Activated T-cell treated with anti-CD3 and anti-CD28 coated beads, Interleukin-2, amount 50 U/mL, for 48 hours (primary cell): ENCODE measurements around the gene TNIK.

Experiments
- DNase-seq, 2 experiments: peaks; one replicate each; pipeline ENCODE4 v3.0.0-alpha.2; 2020

The TNIK gene

DNA sequence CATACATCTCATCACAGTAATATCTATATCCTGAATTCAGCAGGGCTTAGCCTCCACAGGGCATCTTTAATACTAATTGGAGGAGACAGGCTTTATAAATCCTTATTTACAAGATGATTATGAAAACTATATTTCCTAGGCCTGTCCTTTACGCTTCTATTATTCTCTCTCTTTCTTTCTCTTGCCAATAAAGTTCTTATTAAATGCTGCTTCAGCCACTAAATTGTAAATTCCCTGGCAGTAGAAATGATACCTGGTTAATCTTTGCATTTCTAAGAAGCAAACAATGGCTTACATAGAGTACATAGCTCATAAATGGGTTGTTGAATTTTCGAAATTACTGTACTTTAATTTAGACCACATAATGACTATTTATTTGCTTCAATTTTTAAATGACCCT, 43.5 kb downstream of the TNIK start:
- DNase-seq: no peak

GRCh38 chr3:171416061-171416460, 44.1 kb downstream of the TNIK start:
- DNase-seq: no peak

GRCh38 chr3:171415070-171415469, 45.1 kb downstream of the TNIK start:
- DNase-seq: no peak

DNA sequence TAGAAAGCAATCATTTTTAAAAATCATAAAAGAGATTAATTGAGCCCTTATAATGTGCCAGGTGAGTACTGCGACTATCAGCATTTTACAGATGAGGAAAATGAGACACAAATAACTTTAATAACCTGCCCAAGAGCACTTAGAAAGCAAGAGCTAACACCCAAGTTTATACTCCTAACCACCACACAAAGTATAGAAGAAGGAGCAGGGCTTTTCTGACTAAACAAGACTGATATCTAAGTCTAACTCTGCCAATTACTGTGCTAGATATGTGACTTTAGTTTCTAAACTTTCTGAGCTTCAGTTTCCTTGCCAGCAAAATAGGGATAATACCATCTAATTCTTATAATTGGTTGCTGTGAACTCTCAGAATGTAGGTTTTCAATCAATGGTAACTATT, 47.7 kb downstream of the TNIK start:
- DNase-seq: no peak

DNA sequence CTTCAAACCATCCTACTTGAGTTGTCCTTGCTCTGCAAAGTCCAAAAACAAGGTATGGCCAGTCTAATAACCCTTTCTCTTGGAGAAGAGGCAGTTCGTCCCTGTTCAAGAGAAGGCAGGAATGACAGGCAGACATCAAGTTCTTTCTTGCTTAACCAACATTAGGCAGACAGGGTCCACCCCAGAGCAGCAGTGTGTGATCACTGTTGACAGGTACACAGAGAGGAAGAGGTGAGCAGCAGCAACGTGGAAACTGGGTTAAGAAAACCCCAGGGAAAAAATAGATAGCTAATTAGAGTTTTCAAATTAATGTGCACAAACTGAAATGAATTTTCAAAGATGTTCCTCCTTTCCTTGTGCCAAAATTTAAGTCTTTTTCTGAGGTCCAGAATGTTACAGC, 48.2 kb downstream of the TNIK start:
- DNase-seq: no peak

- DNase-seq: no peak
Observed at GRCh38 chr3:171410186-171410585, 50.0 kb downstream of the TNIK start.

DNA sequence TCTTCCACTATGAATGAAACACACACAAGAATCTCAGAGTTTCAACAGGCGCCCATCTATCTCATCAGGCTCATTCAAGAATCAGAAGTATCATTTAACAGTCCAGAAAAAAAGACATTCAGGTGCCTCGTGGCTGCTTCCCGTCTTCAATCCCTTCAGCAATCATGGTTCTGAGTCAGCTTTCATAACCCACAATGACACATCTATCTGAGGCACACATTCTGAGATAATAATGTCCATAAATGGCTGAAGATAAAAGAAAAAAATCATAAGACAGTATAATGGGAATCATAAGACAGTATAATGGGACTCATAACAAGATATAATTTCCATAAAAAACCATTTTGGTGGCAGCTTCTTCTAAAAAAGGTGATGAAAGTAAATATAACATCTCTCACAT, 52.4 kb downstream of the TNIK start:
- no peak for DNase-seq

DNA sequence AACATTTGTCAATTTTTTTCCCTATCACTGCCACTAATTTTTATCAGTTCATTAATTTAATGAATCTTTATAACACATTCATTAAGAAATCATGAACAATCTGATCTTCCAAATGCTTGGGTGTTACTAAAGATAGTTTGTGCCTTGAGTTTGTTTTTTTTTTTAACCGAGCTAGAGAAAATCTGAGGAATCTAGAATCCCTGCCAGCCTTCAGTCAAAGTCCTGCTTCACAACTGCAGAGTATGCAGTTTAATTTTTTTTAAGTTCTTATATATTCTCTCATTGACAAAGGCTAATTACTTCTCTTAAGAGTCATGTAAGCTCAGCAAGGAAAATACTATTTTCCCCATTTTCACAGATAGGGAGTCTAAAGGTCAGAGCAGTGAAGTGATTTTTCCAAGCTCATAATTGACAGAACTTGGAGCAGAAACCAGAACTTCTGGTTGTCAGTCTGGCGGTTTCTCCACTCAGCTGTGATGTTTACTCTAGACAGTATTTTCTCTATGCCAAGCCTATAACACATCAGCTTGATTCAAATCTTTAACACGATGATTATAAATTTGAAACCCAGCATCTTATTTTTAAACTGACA, 55.7 kb downstream of the TNIK start:
- no peak for DNase-seq

DNA sequence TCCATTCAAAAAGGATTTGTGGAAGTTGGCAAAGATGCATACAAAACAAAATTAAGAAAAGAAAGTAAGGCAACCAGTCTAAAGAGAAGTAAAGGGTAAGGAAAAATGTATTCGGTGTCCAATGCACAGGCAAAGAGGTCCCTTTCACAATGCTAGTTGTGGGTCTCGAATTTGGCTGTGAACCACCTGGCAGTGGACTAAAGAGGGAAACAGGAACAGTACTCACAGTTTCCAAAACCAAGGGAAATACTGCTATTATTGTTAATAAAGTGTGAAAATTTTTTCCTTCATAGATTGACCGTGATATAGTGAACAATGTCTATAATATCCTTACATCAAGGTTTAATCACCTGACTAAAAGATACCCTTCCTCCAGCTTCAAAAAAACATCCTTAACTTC, 57.9 kb downstream of the TNIK start:
- DNase-seq: no peak

DNA sequence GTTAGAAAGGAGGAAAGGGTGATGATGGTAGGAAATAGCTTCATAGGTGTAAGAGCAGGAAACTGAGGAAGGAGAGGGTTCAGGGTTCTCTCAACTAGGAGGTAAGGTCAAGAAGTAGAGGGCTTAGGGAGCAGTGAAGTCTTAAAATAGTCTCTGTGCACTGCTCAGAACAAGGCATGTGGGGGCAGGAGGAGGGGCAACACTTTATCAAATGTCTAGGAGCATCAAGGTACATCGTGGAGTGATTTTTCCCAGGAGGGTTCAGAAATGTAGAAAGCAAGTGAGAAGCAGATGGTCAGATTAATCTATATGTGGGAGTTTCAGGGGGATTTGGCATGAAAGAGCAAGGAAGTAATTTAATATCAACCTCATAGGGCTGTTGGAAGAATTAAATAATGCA, 58.8 kb downstream of the TNIK start:
- no peak for DNase-seq

DNA sequence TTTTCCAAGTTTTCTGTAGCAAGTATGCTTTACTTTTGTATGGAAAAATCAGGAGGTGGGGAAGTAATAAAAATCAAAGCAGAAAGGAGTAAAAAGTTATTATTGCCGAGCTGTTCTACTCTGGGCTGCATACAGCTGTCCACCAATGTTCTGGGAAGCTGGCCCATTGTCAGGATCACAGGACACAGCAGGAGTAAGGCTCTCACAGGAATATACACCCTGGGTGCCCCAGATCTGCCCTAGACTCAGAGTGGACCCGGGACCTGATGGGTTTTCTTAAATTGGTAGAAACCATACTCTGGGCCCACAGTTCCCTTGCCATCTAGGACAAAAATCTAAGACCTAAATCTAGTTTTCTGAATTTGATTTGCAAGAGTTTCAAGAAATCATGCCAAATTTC, 60.4 kb downstream of the TNIK start:
- DNase-seq: no peak

GRCh38 chr3:171398343-171398742, 61.9 kb downstream of the TNIK start:
- DNase-seq: no peak

- DNase-seq: no peak
Observed at GRCh38 chr3:171397089-171397488, 63.1 kb downstream of the TNIK start.

DNA sequence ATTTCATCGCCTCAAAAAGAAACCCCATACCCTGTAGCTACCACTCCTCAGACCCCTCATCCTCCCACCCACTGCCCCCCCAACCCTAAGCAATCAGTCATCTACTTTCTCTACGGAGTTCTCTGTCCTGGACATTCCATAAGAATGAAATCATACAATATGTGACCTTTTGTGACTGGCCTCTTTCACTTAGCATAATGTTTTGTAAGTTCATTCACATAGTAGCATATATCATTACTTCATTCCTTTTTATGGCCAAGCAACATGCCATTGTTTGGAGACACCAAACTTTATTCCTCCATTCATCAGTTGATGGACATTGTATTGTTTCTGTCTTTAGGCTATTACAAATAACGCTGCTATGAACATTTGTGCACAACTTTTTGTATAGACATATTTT, 64.2 kb downstream of the TNIK start:
- DNase-seq: no peak

- no peak for DNase-seq
Observed at GRCh38 chr3:171393032-171393744, 67.0 kb downstream of the TNIK start.

- no peak for DNase-seq
Observed at GRCh38 chr3:171391432-171391831, 68.8 kb downstream of the TNIK start.

- no peak for DNase-seq
Observed at GRCh38 chr3:171390051-171390941, 69.9 kb downstream of the TNIK start.

DNA sequence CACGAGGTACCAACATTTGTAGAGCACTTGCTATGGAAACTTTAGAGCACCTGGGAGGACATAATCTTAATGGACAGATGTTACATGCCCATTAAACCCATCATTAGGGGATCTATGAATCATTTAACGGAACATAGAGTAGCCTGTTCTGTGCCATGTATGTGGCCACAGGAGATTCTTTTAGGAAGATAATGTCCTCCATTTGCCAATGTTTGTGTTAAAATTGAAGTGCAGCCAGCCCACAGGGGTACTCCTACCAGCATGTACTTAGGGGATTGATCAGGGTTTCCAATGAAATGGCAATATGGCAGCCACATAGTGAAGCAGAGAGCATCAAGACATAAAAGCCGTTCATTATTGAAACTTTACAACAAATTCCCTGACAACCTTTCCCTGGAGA, 70.7 kb downstream of the TNIK start:
- DNase-seq: no peak

- no peak for DNase-seq
Observed at GRCh38 chr3:171388527-171388926, 71.7 kb downstream of the TNIK start.

DNA sequence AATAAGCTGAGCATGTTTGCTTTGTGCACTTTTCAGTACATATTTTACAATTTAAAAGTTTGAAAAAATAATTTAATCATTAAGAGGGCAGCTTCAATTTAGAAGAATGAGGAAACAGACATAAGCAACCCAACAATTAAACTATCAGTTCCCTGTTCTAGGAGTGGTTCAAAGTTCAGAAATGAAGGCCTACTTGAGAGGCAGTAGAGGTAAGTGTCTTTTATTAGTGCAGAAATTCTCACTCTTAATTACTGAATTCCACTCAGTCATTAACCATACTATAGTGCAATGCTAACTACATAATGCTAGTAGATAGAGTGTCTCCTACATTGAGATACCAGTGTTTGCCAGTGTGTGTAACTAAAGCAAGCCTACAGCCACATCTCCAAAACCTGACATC, 73.1 kb downstream of the TNIK start:
- no peak for DNase-seq

DNA sequence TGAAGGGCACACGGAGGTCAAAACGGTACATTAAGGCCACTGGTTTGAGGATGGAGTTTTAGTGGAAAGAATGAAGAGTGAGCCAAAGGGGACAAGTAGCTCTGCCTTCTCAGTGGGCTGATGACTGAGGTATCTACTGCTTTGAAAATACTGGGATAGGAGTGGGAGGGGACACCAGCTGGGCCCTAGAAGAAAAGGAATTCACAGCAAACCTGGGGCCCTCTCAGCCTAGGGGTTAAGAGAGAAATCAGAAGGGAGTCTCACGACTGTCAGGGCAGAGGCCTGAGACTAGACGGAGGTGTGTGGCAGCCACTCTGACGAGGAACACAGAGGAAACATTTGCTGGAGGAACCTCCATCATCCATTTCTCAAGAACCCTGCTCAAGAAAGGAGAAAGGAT, 75.1 kb downstream of the TNIK start:
- no peak for DNase-seq

DNA sequence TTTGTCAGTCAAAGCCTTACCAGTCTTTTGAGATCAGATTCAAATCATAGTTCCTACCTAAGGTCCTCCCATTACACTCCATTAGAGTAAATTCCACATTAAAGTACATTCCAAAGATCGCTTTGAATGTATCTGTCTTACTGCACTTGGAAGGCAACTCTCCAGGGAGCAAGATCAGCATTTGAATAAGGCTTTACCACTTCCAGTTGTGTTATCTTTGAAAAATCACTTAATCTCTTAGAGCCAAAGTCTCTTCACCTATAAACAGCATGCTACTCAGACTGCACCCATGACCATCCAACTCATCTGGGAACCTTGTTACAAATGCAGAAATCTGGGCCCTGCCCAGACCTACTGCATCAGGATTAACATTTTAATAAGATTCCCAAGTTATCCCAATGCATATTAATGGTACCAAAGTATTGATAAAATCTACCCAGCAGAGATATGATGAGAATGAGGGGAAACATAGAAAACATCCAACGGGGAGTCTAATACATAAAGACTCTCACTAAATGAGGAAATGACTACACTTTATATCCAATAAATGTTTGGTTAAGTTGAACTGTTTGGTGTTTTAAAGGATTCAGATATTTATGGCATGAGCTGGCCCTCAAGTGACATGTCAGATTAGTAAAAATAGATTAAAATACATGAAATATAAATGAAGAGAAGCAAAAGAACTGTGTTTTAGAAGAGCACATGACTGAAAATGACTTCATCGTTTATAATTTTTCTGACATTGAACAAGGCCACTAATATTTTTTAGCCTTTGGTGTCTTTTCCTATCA, 75.9 kb downstream of the TNIK start:
- DNase-seq: no peak
